ENCODE measurements around the gene NRM. TPM values are rescaled to one million over a fixed set of nuclear protein-coding genes. Genes with fewer than 3 reads are reported as not detected.

The NRM gene
- total RNA-seq, 2 experiments from 2014 or later: 21.0 to 22.0 TPM

DNA sequence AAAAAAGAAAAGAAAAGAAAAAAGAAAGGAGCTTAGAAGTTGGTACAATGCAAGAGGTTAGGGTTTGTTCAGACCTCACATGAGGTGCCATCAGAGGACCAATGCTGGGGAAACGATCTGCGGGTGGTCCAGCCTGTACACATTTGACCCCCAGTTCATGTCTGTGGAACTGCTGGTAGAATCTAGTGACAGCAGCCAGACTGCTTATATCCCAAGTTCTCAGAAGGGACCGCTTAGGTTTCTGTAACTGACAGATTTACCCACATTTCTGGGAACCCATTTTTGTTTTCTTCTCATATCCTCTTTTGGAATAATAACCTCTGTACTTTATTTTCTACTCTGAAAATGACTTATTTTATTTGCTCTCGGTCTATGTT lies 9.0 kb downstream of the NRM start:
- peak; percentile 1 for ATAC-seq
- peak; percentile 45 for DNase-seq
- peaks cover 87% of the 10 kb centered on the region for H3K36me3 Mint-ChIP-seq (ENCODE audit: low read depth)
- intact Hi-C loops (cut with micrococcal nuclease): loop anchor here (1.0 to 5.0 kb wide), 3 partner anchors 36 to 131 kb away; partner anchors contain the start of genes MDC1, MRPS18B and PPP1R10
- peak overlapping the region; percentile 95 for H3K27ac Mint-ChIP-seq
- peak overlapping the region; percentile 88 for H3K4me3 Mint-ChIP-seq
- no peaks in the 10 kb centered on the region for H3K9me3 Mint-ChIP-seq
- H3K27me3 Mint-ChIP-seq: no peaks in the 10 kb centered on the region
- ChIA-PET CTCF (interaction anchor here (1.2 to 18.6 kb wide), 4 partner anchors 9 to 138 kb away, joined by 3 to 704 read pairs (median 7); partner anchors contain the start of genes DHX16, MDC1 and TUBB), POLR2A (interaction anchor here (0.5 to 15.7 kb wide), 12 partner anchors 9 to 133 kb away, joined by 3 to 500 read pairs (median 6); partner anchors contain the start of genes DHX16, IER3, MDC1 and MRPS18B)
- H3K4me1 Mint-ChIP-seq (ENCODE audit: low read depth): peaks cover 5% of the 10 kb centered on the region
- TF ChIP-seq, protein P1, sequence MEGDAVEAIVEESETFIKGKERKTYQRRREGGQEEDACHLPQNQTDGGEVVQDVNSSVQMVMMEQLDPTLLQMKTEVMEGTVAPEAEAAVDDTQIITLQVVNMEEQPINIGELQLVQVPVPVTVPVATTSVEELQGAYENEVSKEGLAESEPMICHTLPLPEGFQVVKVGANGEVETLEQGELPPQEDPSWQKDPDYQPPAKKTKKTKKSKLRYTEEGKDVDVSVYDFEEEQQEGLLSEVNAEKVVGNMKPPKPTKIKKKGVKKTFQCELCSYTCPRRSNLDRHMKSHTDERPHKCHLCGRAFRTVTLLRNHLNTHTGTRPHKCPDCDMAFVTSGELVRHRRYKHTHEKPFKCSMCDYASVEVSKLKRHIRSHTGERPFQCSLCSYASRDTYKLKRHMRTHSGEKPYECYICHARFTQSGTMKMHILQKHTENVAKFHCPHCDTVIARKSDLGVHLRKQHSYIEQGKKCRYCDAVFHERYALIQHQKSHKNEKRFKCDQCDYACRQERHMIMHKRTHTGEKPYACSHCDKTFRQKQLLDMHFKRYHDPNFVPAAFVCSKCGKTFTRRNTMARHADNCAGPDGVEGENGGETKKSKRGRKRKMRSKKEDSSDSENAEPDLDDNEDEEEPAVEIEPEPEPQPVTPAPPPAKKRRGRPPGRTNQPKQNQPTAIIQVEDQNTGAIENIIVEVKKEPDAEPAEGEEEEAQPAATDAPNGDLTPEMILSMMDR (IDR thresholded peaks at IDR 0.05): no peak

DNA sequence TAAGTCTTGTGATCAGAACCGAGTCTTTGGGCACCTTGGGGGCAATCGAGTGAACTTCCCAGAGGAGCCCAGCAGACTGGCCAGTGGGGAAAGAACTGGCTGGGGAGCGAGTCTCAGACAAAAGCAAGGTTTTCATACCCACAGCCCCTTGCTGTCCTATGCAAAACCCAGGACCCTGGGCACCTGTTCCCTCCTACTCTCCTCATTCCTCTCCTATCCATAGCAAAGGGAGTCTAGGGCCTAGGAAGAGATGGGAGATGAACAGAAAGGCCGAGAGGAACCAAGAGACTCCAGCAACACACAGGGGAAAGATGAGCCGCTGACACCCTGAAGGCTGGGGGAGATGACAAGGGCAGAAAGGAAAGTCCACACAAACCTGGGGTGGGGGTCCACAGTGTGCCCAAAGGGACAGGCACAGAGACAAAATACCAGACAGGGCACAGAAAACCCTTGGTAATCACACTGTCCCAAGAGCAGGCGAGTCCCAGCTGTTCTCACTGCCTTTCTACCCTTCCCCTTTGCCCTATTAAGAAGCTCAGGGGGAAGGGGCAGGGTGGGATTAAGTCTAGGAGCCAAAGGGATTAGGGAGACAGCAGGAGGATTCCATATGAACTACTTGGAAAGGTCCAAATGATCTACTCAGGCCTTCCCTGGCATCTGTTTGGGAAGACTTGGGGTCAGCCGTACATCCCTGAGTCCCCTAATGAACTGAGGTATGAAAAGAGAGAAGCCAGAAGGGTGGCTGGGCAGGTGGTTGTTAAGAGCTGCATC lies 10.8 kb downstream of the NRM start:
- DNase-seq (no peak), ATAC-seq (no peak)
- Mint-ChIP-seq H3K27me3 (no peaks in the 10 kb centered on the region), H3K4me1 (ENCODE audit: low read depth) (peaks cover 11% of the 10 kb centered on the region), H3K4me3 (peak overlapping the region; percentile 88), H3K9me3 (no peaks in the 10 kb centered on the region), H3K36me3 (ENCODE audit: low read depth) (peaks cover 82% of the 10 kb centered on the region), H3K27ac (peak overlapping the region; percentile 95)
- ChIA-PET CTCF (interaction anchor here (0.7 to 18.6 kb wide), 18 partner anchors 10 to 411 kb away, joined by 3 to 704 read pairs (median 5); partner anchors contain the start of genes GNL1, MDC1, NRM and TUBB), POLR2A (interaction anchor here (1.0 to 15.7 kb wide), 8 partner anchors 8 to 66 kb away, joined by 3 to 500 read pairs (median 8); partner anchors contain the start of genes DHX16, MDC1, MRPS18B and TUBB)
- TF ChIP-seq, protein P1 (IDR thresholded peaks at IDR 0.05): no peak
- intact Hi-C loops (cut with micrococcal nuclease): loop anchor here (2.0 to 5.0 kb wide), 3 partner anchors 51 to 132 kb away; partner anchors contain the start of genes MRPS18B and PPP1R10

DNA sequence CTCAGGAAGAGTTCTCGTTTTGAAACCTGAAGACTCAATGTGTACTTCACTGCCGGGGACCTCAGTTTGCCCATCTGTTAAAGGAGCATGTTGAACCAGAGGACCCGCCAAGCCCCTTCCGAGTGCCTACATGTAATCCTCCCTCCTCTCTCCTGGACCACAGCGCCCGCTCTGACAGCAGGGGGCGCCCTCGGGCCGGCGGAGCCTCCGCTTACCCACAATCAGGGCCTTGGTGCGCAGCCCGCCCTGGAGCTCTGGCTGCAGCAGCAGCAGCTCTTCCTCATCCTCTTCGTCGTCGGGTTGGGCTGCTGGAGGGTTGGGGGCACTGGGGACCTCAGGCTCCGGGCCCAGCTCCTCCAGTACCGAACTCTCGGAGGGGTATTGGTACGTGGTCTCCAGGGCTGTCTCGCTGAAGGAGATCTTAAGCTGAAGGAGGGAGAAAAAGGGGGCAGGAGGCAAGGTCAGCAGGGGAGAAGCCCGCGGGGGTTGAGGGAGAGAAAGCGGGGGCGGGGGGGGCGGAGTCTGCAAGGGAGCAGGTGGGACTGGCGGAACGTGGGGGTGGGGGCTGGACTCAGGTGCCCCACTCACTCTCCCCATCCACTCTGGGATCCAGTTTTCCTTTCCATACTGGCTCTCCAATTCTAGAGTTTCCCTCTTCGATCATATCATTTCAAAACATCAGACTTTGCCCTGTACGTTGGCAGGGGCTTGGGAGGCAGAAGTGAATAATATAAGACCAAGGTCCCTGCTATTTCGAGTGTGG lies 11.6 kb downstream of the NRM start:
- TF ChIP-seq, protein P1 (IDR thresholded peaks at IDR 0.05): peak; percentile 97
- Mint-ChIP-seq H3K27ac (peak overlapping the region; percentile 95), H3K9me3 (no peaks in the 10 kb centered on the region), H3K4me1 (ENCODE audit: low read depth) (peaks cover 11% of the 10 kb centered on the region), H3K36me3 (ENCODE audit: low read depth) (peaks cover 74% of the 10 kb centered on the region), H3K4me3 (peak overlapping the region; percentile 88), H3K27me3 (no peaks in the 10 kb centered on the region)
- peak; percentile 92 for DNase-seq
- intact Hi-C loops (cut with micrococcal nuclease): loop anchor here (2.0 kb wide), 1 partner anchor 52 kb away; no protein-coding TSS in a partner anchor
- ChIA-PET POLR2A (interaction anchor here (0.6 to 15.7 kb wide), 6 partner anchors 9 to 205 kb away, joined by 3 to 500 read pairs (median 4); partner anchors contain the start of genes DDR1, MDC1, MRPS18B and TUBB), CTCF (interaction anchor here (0.6 to 18.6 kb wide), 33 partner anchors 10 to 412 kb away, joined by 3 to 704 read pairs (median 4); partner anchors contain the start of genes GNL1, GTF2H4, IER3 and MDC1)
- ATAC-seq: peak; percentile 27

DNA sequence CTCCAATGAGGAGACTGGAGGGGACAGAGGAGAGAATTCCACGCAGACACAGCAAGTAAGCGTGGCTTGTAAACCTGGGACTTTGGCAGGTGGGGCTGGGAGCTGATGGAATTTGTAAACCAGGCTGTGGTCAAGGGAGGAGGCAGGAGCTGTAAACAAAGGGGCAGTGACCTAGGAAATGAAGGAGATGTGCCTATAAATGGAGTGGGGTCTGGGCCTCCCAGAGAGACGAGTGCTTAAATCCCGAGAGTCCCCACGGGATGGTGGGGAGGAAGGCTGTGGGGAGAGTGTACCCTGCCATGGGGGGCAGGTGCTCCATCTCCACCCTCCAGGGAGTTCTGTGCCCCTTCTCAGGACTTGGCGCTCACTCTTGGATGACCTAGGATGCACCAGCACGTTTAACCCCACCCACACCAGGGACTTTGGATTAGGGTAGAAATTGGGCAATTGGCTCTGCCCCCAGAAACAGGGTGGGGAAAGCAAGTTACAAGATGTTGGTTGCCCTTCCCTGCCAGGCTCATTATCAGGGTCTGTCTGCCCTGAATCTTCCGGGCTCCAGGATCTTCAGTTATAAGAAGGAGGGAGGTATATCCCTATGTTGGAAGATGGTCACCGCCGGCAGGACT lies 14.0 kb downstream of the NRM start:
- DNase-seq (no peak), ATAC-seq (no peak)
- Mint-ChIP-seq H3K36me3 (ENCODE audit: low read depth) (peaks cover 52% of the 10 kb centered on the region), H3K27ac (peak overlapping the region; percentile 44), H3K4me3 (no peak overlapping the region), H3K4me1 (ENCODE audit: low read depth) (peaks cover 16% of the 10 kb centered on the region), H3K27me3 (no peaks in the 10 kb centered on the region), H3K9me3 (no peaks in the 10 kb centered on the region)
- TF ChIP-seq, protein P1 (IDR thresholded peaks at IDR 0.05): no peak
- ChIA-PET CTCF (interaction anchor here (1.7 to 18.6 kb wide), 2 partner anchors 53 to 223 kb away, joined by 4 to 704 read pairs; partner anchors contain the start of genes MDC1 and TUBB), POLR2A (interaction anchor here (15.7 kb wide), 1 partner anchor 44 kb away, joined by 500 read pairs; the partner anchor contains the start of genes MDC1 and TUBB)
- intact Hi-C loops (cut with micrococcal nuclease): no loop called here
